Endothelial cell of umbilical vein (primary cell): ENCODE data around the gene ARHGAP28.

Experiments used
- EZH2 ChIP-seq: IDR thresholded peaks from 2 replicates; pipeline ENCODE4 v1.6.1; 2012; ENCODE audit warnings: borderline replicate concordance, low read depth, mild to moderate bottlenecking, moderate library complexity, low read length, inconsistent platforms; ENCODE audit not compliant: severe bottlenecking
- GATA2 ChIP-seq: IDR thresholded peaks from 2 replicates; pipeline ENCODE4 v1.7.0; 2011; ENCODE audit warnings: low read depth, mild to moderate bottlenecking, moderate library complexity, mixed read lengths, low read length; ENCODE audit not compliant: insufficient read length, insufficient read depth
- JUN ChIP-seq: IDR thresholded peaks from 2 replicates; pipeline ENCODE4 v1.6.1; 2011; ENCODE audit warnings: borderline replicate concordance, low read depth; ENCODE audit not compliant: insufficient read length, insufficient read depth
- MYC ChIP-seq: IDR thresholded peaks from one replicate; pipeline ENCODE4 v1.6.1; 2011; ENCODE audit warnings: mild to moderate bottlenecking, low read depth, low read length
- POLR2A ChIP-seq: IDR thresholded peaks from 2 replicates; pipeline ENCODE4 v1.6.1; 2012; ENCODE audit warnings: low read depth, mild to moderate bottlenecking, control low read depth, low read length
- POLR2AphosphoS5 ChIP-seq: IDR thresholded peaks from 2 replicates; pipeline ENCODE4 v1.6.1; 2012; ENCODE audit warnings: low read depth, mild to moderate bottlenecking, control low read depth, low read length, moderate library complexity; ENCODE audit not compliant: insufficient read depth
- TF ChIP-seq, protein P1 (sequence below), 2 donors: IDR thresholded peaks; 1 replicate in 1 of 2; 2 replicates in 1 of 2; pipeline ENCODE4 v1.5.1; 2011; ENCODE audit warnings: low read length in 2 of 2, mild to moderate bottlenecking in 2 of 2, moderate library complexity in 2 of 2, control low read depth in 1 of 2, inconsistent platforms in 1 of 2, low read depth in 1 of 2; ENCODE audit not compliant: insufficient read depth in 1 of 2; ENCODE audit errors: extremely low read depth in 1 of 2
- TF ChIP-seq, protein P2 (sequence below): IDR thresholded peaks from 2 replicates; pipeline ENCODE4 v1.6.1; 2011; ENCODE audit not compliant: insufficient read depth, insufficient read length

- TF ChIP-seq, protein P1, sequence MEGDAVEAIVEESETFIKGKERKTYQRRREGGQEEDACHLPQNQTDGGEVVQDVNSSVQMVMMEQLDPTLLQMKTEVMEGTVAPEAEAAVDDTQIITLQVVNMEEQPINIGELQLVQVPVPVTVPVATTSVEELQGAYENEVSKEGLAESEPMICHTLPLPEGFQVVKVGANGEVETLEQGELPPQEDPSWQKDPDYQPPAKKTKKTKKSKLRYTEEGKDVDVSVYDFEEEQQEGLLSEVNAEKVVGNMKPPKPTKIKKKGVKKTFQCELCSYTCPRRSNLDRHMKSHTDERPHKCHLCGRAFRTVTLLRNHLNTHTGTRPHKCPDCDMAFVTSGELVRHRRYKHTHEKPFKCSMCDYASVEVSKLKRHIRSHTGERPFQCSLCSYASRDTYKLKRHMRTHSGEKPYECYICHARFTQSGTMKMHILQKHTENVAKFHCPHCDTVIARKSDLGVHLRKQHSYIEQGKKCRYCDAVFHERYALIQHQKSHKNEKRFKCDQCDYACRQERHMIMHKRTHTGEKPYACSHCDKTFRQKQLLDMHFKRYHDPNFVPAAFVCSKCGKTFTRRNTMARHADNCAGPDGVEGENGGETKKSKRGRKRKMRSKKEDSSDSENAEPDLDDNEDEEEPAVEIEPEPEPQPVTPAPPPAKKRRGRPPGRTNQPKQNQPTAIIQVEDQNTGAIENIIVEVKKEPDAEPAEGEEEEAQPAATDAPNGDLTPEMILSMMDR (IDR thresholded peaks at IDR 0.05; ENCODE audit: extremely low read depth in 1 of 2, insufficient read depth in 1 of 2, low read depth in 1 of 2, low read length in 2 of 2): no peak
- no peak for TF ChIP-seq EZH2
- TF ChIP-seq POLR2AphosphoS5: no peak
- TF ChIP-seq POLR2A: no peak
- TF ChIP-seq JUN: no peak
- TF ChIP-seq GATA2: no peak
- TF ChIP-seq, protein P2, sequence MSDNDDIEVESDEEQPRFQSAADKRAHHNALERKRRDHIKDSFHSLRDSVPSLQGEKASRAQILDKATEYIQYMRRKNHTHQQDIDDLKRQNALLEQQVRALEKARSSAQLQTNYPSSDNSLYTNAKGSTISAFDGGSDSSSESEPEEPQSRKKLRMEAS: no peak
- TF ChIP-seq MYC: no peak
These were observed 225.0 kb downstream of the ARHGAP28 start for GRCh38 chr18:6954501-6954900.
